ENCODE measurements around the gene HDAC11.
"Not testable (repeated sequence)": the region's sequence is repeated elsewhere in the genome, so short reads cannot be mapped to it uniquely, and the experiment has no call there.

Gene HDAC11

DNA sequence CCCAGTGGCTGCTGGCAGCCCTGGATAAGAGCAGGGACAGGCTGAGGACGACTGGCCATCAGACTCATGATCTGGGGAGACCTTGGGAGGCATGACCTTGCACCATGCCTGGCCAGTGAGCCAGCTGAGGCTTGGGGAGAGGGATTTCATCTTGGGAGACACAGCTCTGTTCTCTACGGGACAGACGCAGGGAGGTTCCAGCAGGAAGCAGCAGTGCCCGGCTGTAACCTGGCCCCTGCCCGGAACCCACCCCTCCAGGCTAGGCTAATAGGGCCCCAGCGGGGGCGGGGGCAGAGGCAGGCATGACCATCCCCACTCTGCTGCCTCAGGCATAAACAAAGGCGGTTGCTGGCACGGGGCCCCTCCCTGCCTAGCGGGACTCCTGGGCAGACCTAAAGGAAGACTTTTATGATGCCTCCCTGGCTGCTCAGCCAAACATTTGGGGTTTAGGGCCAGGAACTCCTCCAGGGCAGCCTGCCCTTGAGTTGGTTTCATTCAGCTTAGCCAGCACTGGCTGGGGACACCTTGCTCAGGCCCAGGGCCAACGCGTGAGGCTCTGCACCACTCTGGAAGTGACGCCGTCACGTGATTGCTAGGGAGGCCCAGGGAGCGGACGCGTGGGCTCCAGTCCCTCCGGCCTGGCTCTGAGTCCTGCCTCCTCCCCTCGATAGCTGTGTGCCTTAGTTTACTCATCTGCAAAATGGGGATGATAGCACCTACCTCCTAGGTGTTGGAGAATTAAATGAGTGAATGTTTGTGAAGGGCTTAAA lies 27.6 kb downstream of the HDAC11 start:
- DNase-seq (ENCODE audit: low read depth), result no peak

DNA sequence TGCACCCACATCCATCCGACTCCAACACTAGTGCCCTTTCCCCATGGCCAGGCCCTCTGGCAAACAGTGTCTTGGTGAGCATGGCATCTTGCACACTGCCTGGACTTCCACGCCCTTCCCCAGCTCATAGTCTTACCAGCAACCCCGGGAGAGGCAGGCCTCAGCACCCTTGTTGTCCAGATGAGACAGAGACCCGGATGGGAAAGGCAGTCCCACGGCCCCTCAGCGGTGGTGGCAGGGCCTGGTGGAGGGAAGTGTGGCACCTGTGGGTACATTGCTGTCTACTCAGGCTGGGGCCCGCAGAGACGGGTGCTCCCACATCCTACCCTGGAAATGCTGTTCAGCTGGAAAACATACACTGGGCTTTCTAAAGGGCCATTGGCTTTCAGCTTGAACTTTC lies 28.4 kb downstream of the HDAC11 start:
- no peak for DNase-seq (ENCODE audit: low read depth)

DNA sequence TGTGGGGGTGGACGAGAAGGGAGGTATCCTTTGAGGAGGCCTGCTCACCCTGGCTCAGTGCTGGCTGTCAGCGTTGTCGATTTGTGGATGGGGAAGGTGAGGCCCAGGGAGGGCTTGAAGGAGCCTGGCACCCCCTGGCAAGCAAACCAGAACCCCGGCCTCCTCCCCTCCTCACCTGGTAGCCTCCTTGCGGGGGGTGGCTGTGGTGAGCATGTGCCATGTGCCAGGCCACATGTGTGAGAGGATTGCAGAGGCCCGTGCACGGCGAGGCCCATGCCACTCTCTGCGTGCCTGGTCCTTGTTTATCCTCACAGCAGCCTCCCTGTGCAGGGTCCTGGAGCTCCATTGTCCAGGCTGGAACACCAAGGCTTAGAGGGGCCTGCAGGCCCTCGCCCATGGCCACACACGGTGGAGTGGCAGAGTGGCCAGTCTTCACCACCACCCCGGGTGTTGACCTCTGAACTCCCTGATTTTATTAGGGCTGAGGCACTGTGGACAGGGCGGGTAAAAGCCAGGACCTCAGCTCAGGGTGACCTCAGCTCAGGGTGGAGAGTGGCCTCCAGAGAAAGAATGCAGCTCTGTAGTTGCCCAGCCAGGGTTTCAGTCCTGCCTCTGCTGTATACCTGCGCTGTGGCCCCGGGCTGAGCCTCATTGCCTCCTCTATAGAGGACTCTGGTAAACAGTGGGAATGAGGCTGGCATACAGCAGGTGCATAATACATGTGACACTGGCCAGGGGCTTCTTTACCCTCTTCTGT lies 29.1 kb downstream of the HDAC11 start:
- DNase-seq (ENCODE audit: low read depth), result no peak

DNA sequence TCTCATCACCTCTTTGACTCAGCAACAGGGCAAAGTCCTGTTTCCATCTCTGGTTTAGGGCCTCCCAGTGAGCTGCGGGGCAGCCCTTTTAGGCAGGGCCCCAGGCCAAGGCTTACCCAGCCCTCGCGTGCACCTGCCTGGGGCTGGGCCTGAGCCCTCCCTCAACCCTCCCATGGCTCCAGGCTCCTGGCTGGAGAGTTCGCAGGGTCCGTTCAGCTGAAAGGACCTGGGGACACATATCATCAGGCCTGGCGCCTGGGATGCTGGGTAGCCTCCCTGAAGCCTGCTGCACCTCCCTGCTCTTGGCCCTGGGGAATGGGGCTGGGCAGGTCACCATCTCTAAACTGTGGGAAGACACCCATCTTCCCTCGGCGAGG lies 29.7 kb downstream of the HDAC11 start:
- no peak for DNase-seq (ENCODE audit: low read depth)

DNA sequence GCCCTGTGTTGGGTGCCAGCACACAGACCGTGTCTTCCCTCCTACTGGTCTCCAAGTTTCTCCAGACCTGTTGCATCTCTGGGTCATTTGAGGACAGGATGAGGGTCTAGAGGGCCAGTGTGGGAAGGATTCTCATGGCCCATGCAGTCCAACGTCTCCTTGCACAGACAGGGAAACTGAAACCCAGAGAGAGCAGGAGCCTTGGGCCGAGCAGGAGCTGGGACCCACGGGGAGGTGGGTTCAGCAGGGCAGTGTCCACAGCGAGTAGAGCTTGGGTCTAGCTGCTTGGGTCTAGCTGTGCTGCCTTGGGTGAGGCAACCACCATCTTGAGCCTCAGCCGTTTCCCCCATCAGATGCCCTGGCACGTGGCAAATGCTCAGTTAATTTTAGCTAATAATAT lies 32.3 kb downstream of the HDAC11 start:
- no peak for DNase-seq (ENCODE audit: low read depth)

DNA sequence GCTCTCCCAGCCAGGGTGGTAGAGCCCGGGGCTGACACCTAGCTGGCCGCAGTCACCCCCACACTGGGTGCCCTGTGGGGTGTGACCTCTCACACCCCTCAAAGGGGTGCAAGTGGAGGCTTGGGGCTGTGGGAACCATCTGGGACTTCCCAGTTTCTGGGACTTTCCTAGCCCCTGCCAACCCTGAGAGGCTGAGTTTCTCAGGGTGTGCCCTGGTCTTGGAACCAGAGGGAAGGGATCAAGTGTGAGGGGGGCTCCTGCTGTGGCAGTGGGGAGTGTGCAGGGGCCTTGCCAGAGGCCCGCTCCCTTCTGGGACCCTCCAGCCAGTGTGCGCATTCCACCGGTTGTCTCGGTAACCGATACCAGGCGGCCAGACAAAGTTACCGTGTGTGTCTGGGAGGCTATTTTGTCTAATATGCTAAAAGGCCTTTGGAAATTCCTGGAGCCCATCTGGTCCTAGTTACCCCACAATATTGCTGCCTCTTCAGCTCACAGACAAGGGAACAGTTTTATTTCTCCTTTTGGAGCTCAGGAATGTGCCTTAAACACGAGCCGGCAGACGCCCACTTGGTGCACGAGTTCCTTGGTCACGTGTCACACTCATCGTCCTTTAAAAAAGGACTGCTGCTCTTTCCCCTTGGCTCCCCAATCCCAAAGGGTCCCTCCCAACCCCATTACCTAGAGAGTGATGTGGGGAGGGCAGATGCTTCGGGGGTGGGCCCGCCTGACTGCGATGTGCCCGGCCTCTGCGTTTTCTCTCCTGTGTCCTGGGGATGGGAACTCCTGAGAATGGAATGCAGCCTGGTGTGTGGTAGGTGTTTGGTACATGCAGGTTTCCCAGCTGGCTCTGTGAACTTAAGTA lies 33.2 kb downstream of the HDAC11 start:
- DNase-seq (ENCODE audit: low read depth), result no peak

DNA sequence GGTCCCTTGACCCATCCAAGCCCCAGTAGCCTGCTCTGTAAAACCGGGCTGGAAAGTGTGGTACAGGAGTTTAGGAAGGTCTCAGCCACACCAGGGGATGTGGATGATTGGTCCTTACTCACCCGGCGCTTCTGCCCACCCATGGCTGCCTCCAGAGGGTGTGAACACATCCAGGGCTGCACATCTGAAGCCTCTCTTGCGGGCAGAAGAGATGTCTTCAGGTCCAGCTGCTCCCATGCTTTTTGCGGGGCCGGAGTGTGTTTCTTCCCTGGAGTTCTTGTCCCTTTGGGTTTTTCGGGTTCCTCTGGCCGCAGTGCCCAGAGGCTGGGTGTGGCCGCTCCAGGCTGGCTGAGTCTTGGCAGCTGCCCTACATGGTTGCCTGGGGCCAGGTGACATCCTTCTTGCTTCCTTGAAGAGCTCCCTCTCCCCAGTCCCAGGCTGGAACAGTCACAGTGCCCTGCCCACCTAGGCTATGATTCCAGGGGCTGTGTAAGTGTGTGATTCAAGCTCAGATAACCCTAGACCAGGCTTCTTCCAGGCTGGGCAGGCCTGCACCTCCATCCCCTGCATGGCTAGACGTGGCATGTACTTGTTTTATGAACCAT lies 33.9 kb downstream of the HDAC11 start:
- DNase-seq (ENCODE audit: low read depth), result no peak

DNA sequence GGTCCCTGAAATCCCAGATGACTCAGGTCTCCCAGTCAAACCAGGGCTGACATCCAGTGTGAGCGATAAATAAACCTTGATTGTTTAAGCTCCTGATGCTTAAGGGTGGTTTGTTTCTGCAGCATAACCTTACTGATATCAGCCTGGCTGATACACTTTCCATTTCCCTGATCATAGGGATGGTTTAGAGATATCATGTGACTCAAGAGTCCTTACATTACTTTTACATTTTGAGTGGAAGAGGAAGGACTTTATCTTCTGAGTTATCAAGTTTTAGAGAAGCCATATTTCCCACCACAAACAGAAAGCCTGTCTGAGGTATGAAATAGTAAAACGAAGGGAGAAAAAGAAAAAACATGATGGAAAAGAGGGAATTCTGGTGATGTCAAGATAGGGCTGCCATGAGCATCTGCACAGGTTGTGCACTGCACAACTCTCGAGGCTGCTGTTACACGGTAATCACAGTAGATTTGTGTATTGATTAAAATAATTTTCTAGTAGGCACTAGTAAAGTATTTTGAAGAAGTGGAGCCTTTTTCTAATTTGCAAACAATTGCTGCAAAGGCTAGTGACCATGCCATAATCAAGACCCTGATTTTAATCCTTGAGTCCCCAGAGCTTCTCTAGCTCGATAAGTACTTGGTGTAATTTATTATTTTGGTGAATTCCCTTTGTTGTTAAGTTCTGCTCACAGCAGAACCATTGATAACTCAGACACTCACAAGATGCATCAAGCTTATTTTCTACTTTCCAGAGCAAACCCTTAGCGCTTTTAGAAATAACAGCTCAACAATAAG lies 34.7 kb downstream of the HDAC11 start:
- DNase-seq (ENCODE audit: low read depth), result no peak

DNA sequence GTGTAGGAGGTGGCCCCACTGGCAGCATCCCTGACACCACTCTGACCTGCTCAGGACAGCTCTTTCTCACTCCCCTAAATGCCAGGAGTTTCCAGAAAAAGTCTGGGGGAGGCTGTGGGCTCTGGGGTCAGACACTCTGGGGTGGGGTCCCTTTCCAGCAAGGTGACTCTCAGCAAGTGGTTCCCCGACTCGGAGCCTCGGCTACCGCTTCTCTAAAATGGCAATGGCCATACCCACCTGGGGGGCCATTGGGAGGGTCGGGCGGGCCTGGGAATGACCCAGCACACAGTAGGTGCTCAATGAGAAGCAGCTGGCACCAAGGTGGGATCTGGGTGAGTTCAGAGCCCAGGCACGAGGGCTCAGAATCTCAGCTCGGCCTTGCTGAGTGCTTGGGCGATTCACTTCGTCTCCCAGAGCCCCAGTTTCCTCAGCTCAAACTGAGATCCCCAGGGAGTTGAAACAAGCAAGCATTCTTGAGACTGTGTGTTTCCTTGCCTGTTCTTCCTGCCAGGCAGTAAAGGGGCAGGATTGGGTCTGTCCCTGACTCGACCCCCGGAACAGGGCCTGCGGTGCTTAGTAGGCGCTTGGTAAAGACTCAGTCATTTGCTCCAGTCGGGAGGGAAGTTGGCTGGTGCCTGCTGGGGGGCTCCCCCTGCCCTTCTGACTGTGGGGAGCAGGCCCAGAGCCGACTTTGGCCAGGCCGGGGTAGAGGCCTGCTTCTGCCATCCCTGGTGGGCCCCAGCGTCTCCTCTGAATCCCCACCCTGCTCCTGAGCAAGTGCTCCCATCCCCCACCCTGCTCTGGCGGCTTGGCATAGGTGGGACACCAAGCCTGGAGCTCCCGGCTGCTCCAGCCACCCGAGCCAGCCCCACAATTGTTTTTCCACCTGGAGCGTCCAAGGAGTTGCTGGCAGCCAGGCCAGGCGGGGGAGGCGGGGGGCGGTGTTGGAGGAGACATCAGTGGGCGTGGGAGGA lies 36.0 kb downstream of the HDAC11 start:
- DNase-seq (ENCODE audit: low read depth), result no peak

DNA sequence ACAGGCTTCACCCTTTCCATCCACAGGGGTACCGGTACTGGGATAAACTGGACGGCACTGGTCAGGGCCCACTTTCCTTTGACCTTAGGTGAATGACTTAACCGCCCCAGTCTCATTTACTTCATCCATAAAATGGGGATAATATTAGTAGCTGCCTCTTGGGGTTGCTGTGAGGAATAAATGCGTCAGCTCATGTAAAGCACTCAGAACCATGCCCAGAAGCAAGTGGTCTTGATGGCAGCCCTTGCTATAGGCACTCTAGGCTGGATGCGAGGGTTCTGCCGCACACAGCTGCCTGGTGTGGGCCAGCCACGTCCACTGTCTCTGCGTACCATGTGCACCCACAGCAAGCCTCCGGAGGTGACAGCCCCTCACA lies 36.6 kb downstream of the HDAC11 start:
- no peak for DNase-seq (ENCODE audit: low read depth)

DNA sequence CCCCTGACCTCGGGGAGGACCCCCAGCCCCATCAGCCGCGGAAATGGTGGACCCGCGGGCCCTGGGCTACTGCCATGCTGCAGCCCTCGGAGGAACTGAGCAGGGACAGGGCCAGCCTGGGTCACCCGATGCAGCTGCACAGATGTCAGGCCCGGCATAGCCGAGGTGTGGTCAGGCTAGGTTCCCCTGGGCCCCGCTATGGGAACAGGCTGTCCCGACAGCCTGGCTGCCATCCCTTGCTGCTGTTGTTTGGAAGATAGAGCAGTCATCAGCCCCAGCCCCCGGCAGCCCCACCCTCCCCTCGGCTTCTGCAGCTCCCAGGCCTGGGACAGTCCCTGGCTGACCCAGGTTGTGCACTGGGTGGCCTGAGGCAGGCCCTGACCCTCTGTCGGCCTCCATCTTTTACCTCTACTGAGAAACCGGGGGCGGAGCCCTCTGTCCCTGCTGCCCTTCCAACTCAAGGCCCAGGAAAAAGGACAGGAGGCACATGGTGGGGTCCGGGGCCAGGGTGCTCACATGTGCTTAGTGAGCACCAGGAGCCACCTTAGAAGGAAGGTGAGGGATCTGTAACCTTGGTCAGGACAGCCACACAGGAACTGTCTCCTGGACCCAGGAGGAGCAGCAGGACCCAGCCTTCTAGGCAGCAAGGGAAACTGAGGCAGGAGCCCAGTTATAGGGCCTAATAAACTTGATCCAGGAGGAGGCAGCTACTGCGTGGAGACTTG lies 37.3 kb downstream of the HDAC11 start:
- no peak for DNase-seq (ENCODE audit: low read depth)

DNA sequence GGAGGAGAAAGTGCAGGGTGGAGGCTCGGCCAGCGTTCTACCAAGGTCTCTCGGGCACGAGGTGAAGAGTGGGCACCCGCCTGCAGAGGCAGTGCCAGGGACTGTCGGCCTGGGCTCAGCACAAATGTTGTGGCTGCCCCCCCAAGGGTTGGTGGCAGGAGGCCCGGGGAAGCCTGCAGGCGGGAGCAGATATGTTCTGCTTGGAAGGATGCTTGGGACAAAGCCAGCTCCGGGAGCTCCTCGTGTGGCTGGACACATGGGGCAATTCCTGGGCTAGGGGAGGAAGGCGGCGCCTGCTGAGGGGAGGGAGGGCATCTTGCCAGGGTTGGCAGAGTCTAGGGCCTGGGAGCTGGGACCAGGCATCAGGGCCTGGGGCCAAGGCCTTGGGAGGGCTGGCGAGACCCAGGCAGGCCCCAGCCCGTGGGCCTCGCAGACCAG lies 38.4 kb downstream of the HDAC11 start:
- no peak for DNase-seq (ENCODE audit: low read depth)

DNA sequence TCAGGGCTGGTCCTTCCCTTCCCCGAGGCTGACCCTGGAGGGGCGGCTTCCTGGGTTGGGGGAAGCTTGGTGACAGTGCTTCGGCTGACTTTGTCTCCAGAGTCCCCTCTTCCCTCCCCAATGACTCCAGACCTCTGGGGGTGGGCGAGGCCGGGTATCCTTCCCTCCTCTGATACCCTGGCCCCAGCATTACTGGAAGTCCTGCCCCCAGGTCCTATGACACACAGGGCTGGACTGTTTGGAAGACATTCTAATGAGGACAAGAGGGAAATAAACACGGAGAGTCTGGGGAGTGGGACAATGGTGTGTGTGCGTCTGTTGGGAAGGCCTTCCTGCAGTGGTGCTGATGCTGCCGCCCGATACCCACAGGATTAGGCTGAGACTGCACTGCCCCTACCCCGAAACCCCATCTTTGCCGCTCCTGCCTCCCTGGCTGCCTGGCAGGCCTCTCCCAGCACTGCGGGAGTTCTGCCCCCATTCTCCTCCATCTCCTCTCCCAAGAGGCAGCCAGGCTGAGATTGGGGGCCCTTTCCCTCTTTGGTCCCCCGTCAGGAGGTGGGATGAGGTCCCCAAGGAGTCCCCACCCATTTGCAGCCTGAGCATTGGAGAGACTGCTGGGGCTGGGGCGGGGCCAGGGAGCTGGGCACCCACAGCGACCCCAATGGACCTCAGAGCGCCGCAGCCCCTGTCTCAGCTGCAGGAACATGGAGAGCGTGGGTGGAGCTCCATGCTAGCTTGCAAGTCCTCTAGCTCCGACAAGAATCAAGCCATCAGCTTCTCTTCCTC lies 39.1 kb downstream of the HDAC11 start:
- DNase-seq (ENCODE audit: low read depth), result no peak

DNA sequence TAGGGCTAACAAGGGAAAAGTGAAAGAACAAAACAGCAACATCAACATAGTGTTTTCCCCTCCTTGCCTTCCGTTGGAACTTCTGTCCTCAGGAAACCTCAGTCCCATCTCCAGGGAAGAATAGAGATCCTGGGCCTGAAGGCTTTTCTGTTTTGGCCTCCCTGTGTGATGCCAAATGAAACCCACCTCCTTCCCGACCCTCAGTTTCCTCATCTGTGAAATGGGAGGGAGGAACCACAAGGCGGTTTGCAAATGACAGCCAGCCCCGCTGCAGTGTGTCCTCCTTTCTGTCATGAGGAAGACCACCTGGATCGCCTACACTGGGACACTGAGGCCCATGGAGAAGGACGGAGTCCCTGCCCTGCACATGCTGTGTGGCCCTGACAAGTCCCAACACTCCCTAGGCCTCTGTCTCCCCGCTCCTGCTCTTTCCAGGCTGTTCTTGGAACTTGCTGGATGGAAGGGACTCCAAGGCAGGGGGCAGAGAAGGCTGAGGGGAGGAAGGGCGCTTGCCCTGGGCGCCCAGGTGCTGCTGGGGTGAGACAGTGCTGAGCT lies 40.3 kb downstream of the HDAC11 start:
- no peak for DNase-seq (ENCODE audit: low read depth)

DNA sequence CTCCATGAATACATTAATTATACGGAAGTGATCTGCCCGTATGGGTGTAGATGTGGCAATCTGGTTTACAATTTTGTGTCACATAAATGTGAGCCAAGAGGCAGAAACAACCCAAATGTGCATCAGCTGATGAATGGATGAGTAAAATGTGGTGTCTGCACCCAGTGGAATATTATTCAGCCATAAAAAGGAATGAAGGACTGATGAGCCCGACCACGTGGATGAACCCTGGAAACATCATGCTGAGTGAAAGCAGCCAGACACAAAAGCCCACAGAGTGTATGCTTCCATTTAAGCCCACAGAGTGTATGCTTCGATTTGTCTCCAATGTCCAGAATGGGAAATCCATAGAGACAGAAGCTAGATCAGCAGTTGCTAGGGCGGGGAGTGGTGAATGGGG lies 41.2 kb downstream of the HDAC11 start:
- no peak for DNase-seq (ENCODE audit: low read depth)

DNA sequence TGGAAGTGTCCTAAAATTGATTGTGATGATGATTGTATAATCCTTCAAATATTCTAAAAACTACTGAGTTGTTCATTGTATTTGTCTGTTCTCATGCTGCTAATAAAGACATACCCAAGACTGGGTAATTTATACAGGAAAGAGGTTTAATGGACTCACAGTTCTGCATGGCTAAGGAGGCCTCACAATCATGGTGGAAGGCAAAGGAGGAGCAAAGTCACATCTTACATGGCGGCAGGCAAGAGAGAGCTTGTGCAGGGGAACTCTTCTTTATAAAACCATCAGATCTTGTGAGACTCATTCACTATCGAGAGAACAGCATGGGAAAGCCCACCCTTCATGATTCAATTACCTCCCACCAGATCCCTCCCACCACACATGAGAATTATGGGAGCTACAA lies 41.6 kb downstream of the HDAC11 start:
- DNase-seq (ENCODE audit: low read depth), result not testable (repeated sequence)

DNA sequence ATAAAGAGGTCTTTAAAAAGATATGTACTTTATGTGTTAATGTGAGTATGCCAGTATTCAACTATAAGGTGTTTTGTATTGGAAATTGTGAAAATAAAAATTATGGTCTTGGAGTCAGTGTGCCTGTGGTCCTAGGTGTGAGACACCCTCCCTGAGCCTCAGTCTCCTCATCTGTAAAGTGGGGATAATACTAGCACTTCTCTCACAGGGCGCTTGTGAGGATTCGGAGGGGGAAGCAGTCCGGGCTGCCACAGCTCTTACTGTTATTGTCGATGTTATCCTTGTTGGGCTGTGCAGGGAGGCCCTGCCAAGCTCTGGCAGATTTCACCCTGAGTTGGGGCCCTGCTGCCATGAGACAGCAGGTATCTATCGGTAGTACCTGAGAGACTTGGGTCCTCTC lies 42.1 kb downstream of the HDAC11 start:
- DNase-seq (ENCODE audit: low read depth), result no peak

DNA sequence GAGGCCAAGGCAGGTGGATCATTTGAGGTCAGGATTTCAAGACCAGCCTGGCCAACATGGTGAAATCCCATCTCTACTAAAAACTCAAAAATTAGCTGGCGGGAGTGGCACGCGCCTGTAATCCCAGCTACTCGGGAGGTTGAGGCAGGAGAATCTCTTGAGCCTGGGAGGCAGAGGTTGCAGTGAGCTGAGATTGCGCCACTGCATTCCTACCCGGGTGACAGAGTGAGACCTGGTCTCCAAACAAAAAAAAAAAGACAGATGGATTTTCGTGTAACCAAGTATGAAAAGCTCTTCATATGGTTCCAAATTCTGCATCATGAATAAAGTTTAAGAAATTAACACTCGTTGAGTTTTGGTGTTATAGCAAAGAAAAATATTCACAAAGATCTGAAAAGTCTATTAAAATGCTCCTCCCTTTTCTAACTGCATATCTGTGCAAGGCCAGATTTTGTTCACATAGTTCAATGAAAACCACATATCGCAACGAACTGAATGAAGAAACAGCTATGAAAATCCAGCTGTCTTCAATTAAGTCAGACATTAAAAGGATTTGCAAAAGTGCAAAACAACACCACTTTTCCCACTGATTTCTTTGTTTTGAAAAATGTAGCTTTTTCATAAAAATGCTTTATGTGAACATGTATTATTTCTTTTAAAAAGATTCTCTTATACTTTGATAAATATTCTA lies 45.0 kb downstream of the HDAC11 start:
- DNase-seq (ENCODE audit: low read depth), result no peak
